HL-60/S4 treated with phorbol 12-myristate 13-acetate at 8.2 ng/mL for 4 days and 3 days (cell line): ENCODE data around the gene ZAP70.

Experiments
- in situ Hi-C: fragments of 300-500 bp; cut with MboI; formaldehyde crosslinking; loops from 2 replicates; pipeline ENCODE4 v1.15.0; 2022; ENCODE audit warnings: low sequenced_read_pairs

The ZAP70 gene

GRCh38 chr2:97714950-97715652 is 1.7 kb downstream of the ZAP70 start:
- in situ Hi-C loops, result loop anchor here (25.0 kb wide), 1 partner anchor 672 kb away; no protein-coding TSS in a partner anchor

- in situ Hi-C loops, result loop anchor here (25.0 kb wide), 1 partner anchor 671 kb away; no protein-coding TSS in a partner anchor
These were observed 2.7 kb downstream of the ZAP70 start for GRCh38 chr2:97715951-97716694.

- in situ Hi-C loops, result loop anchor here (25.0 kb wide), 1 partner anchor 670 kb away; no protein-coding TSS in a partner anchor
These were observed 3.6 kb downstream of the ZAP70 start for GRCh38 chr2:97716695-97717612.

GRCh38 chr2:97717613-97717995 is 4.2 kb downstream of the ZAP70 start:
- in situ Hi-C loops, result loop anchor here (25.0 kb wide), 1 partner anchor 670 kb away; no protein-coding TSS in a partner anchor

GRCh38 chr2:97718051-97718882 is 4.9 kb downstream of the ZAP70 start:
- in situ Hi-C loops, result loop anchor here (25.0 kb wide), 1 partner anchor 669 kb away; no protein-coding TSS in a partner anchor

GRCh38 chr2:97718942-97719341 is 5.6 kb downstream of the ZAP70 start:
- in situ Hi-C loops, result loop anchor here (25.0 kb wide), 1 partner anchor 668 kb away; no protein-coding TSS in a partner anchor

- in situ Hi-C loops, result loop anchor here (25.0 kb wide), 1 partner anchor 668 kb away; no protein-coding TSS in a partner anchor
These were observed 6.2 kb downstream of the ZAP70 start for GRCh38 chr2:97719362-97720155.

GRCh38 chr2:97720746-97721145 is 7.4 kb downstream of the ZAP70 start:
- in situ Hi-C loops, result loop anchor here (25.0 kb wide), 1 partner anchor 667 kb away; no protein-coding TSS in a partner anchor

GRCh38 chr2:97722227-97722626 is 8.9 kb downstream of the ZAP70 start:
- in situ Hi-C loops, result loop anchor here (25.0 kb wide), 1 partner anchor 665 kb away; no protein-coding TSS in a partner anchor

- in situ Hi-C loops, result loop anchor here (25.0 kb wide), 1 partner anchor 664 kb away; no protein-coding TSS in a partner anchor
These were observed 10.0 kb downstream of the ZAP70 start for GRCh38 chr2:97723156-97724072.

- in situ Hi-C loops, result loop anchor here (25.0 kb wide), 1 partner anchor 663 kb away; no protein-coding TSS in a partner anchor
These were observed 10.7 kb downstream of the ZAP70 start for GRCh38 chr2:97724073-97724410.

GRCh38 chr2:97724501-97724900 is 11.1 kb downstream of the ZAP70 start:
- in situ Hi-C loops, result loop anchor here (25.0 kb wide), 1 partner anchor 663 kb away; no protein-coding TSS in a partner anchor

- in situ Hi-C loops, result loop anchor here (25.0 kb wide), 1 partner anchor 662 kb away; no protein-coding TSS in a partner anchor
These were observed 11.7 kb downstream of the ZAP70 start for GRCh38 chr2:97724946-97725688.

GRCh38 chr2:97726261-97727064 is 13.1 kb downstream of the ZAP70 start:
- in situ Hi-C loops, result no loop called here

GRCh38 chr2:97727296-97727695 is 13.9 kb downstream of the ZAP70 start:
- in situ Hi-C loops, result no loop called here

- in situ Hi-C loops, result no loop called here
These were observed 14.8 kb downstream of the ZAP70 start for GRCh38 chr2:97728091-97728731.
